ENCODE results near the gene ABCF2.

Gene ABCF2

GRCh38 chr7:151255390-151255789, 28.4 kb upstream of the ABCF2 start:
- TF ChIP-seq FOXK2 (IDR thresholded peaks at IDR 0.05): no peak
- TF ChIP-seq FOXA1 (IDR thresholded peaks at IDR 0.05): no peak
- TF ChIP-seq L3MBTL2 (conservative IDR thresholded peaks at IDR 0.05): no peak
- TF ChIP-seq PKNOX1 (IDR thresholded peaks at IDR 0.05): no peak
- TF ChIP-seq ZNF384 (IDR thresholded peaks at IDR 0.05): no peak
- no peak for TF ChIP-seq SUZ12 (IDR thresholded peaks at IDR 0.05)
- no peak for TF ChIP-seq TARDBP (IDR thresholded peaks at IDR 0.05)
- TF ChIP-seq ELF4 (IDR thresholded peaks at IDR 0.05): no peak
- no peak for TF ChIP-seq CTBP1 (IDR thresholded peaks at IDR 0.05; ENCODE audit: borderline replicate concordance)
- no peak for TF ChIP-seq HDGF (IDR thresholded peaks at IDR 0.05; ENCODE audit: borderline replicate concordance)
- TF ChIP-seq BHLHE40 (IDR thresholded peaks at IDR 0.05; ENCODE audit: borderline replicate concordance): no peak
- no peak for TF ChIP-seq SP1 (IDR thresholded peaks at IDR 0.05)
- TF ChIP-seq ARNT (IDR thresholded peaks at IDR 0.05): no peak
- no peak for TF ChIP-seq NFRKB (IDR thresholded peaks at IDR 0.05)
- TF ChIP-seq LEF1 (IDR thresholded peaks at IDR 0.05; ENCODE audit: borderline replicate concordance): no peak
- TF ChIP-seq FOXM1 (IDR thresholded peaks at IDR 0.05; ENCODE audit: borderline replicate concordance): no peak
- DNase-seq (ENCODE audit: extremely low spot score): no peak
- CTCF ChIA-PET: interaction anchor here (1.7 kb wide), 1 partner anchor 11 kb away, joined by 6 read pairs; no protein-coding TSS in a partner anchor
- POLR2A ChIA-PET: interaction anchor here (0.6 to 2.9 kb wide), 3 partner anchors 9 to 70 kb away, joined by 3 to 8 read pairs (median 8); no protein-coding TSS in a partner anchor

GRCh38 chr7:151254851-151255250, 27.8 kb upstream of the ABCF2 start:
- DNase-seq (ENCODE audit: extremely low spot score): no peak
- ChIA-PET POLR2A (interaction anchor here (0.6 to 2.9 kb wide), 2 partner anchors 22 to 70 kb away, joined by 3 to 8 read pairs; no protein-coding TSS in a partner anchor), CTCF (interaction anchor here (1.7 kb wide), 1 partner anchor 10 kb away, joined by 6 read pairs; no protein-coding TSS in a partner anchor)
- no peak for TF ChIP-seq ZNF384 (IDR thresholded peaks at IDR 0.05)
- TF ChIP-seq TARDBP (IDR thresholded peaks at IDR 0.05): no peak
- TF ChIP-seq FOXA1 (IDR thresholded peaks at IDR 0.05): no peak
- TF ChIP-seq CTBP1 (IDR thresholded peaks at IDR 0.05; ENCODE audit: borderline replicate concordance): no peak
- TF ChIP-seq NFRKB (IDR thresholded peaks at IDR 0.05): no peak
- TF ChIP-seq HDGF (IDR thresholded peaks at IDR 0.05; ENCODE audit: borderline replicate concordance): no peak
- no peak for TF ChIP-seq L3MBTL2 (conservative IDR thresholded peaks at IDR 0.05)
- TF ChIP-seq SUZ12 (IDR thresholded peaks at IDR 0.05): no peak
- no peak for TF ChIP-seq SP1 (IDR thresholded peaks at IDR 0.05)

GRCh38 chr7:151254316-151254715, 27.3 kb upstream of the ABCF2 start:
- ChIA-PET CTCF (interaction anchor here (1.7 kb wide), 1 partner anchor 10 kb away, joined by 6 read pairs; no protein-coding TSS in a partner anchor), POLR2A (interaction anchor here (2.9 kb wide), 1 partner anchor 23 kb away, joined by 8 read pairs; no protein-coding TSS in a partner anchor)
- DNase-seq (ENCODE audit: extremely low spot score): no peak
- TF ChIP-seq LEF1 (IDR thresholded peaks at IDR 0.05; ENCODE audit: borderline replicate concordance) (no peak), L3MBTL2 (conservative IDR thresholded peaks at IDR 0.05) (no peak)

GRCh38 chr7:151252961-151253711, 26.1 kb upstream of the ABCF2 start:
- no peak for TF ChIP-seq L3MBTL2 (conservative IDR thresholded peaks at IDR 0.05)
- no peak for TF ChIP-seq SP1 (IDR thresholded peaks at IDR 0.05)
- no peak for TF ChIP-seq ELF4 (IDR thresholded peaks at IDR 0.05)
- TF ChIP-seq TARDBP (IDR thresholded peaks at IDR 0.05): no peak
- TF ChIP-seq ZNF384 (IDR thresholded peaks at IDR 0.05): no peak
- no peak for TF ChIP-seq FOXA1 (IDR thresholded peaks at IDR 0.05)
- TF ChIP-seq HDGF (IDR thresholded peaks at IDR 0.05; ENCODE audit: borderline replicate concordance): no peak
- TF ChIP-seq FOXK2 (IDR thresholded peaks at IDR 0.05): no peak
- no peak for TF ChIP-seq NFRKB (IDR thresholded peaks at IDR 0.05)
- TF ChIP-seq LEF1 (IDR thresholded peaks at IDR 0.05; ENCODE audit: borderline replicate concordance): no peak
- TF ChIP-seq FOXM1 (IDR thresholded peaks at IDR 0.05; ENCODE audit: borderline replicate concordance): no peak
- no peak for TF ChIP-seq PKNOX1 (IDR thresholded peaks at IDR 0.05)
- no peak for TF ChIP-seq CTBP1 (IDR thresholded peaks at IDR 0.05; ENCODE audit: borderline replicate concordance)
- no peak for TF ChIP-seq SUZ12 (IDR thresholded peaks at IDR 0.05)
- TF ChIP-seq BHLHE40 (IDR thresholded peaks at IDR 0.05; ENCODE audit: borderline replicate concordance): no peak
- no peak for TF ChIP-seq ARNT (IDR thresholded peaks at IDR 0.05)
- ChIA-PET POLR2A (interaction anchor here (1.4 to 4.4 kb wide), 7 partner anchors 11 to 173 kb away, joined by 3 to 29 read pairs (median 5); partner anchors contain the start of genes ABCF2, CHPF2 and FASTK), CTCF (interaction anchor here (0.6 to 2.0 kb wide), 2 partner anchors 9 to 19 kb away, joined by 3 to 9 read pairs; no protein-coding TSS in a partner anchor)
- DNase-seq (ENCODE audit: extremely low spot score): no peak

- ChIA-PET CTCF (interaction anchor here (0.6 to 2.0 kb wide), 3 partner anchors 8 to 85 kb away, joined by 3 to 9 read pairs (median 3); partner anchors contain the start of gene GBX1), POLR2A (interaction anchor here (0.9 to 4.4 kb wide), 14 partner anchors 9 to 172 kb away, joined by 3 to 29 read pairs (median 4); partner anchors contain the start of genes ABCF2, CHPF2 and FASTK)
- no peak for DNase-seq (ENCODE audit: extremely low spot score)
- TF ChIP-seq ZNF384 (IDR thresholded peaks at IDR 0.05): no peak
- no peak for TF ChIP-seq BHLHE40 (IDR thresholded peaks at IDR 0.05; ENCODE audit: borderline replicate concordance)
- TF ChIP-seq FOXM1 (IDR thresholded peaks at IDR 0.05; ENCODE audit: borderline replicate concordance): no peak
- TF ChIP-seq NFRKB (IDR thresholded peaks at IDR 0.05): no peak
- TF ChIP-seq CTBP1 (IDR thresholded peaks at IDR 0.05; ENCODE audit: borderline replicate concordance): no peak
- no peak for TF ChIP-seq ARNT (IDR thresholded peaks at IDR 0.05)
These were observed 25.5 kb upstream of the ABCF2 start for GRCh38 chr7:151252561-151252835.
